ENCODE data around the gene CEP350.

DNA sequence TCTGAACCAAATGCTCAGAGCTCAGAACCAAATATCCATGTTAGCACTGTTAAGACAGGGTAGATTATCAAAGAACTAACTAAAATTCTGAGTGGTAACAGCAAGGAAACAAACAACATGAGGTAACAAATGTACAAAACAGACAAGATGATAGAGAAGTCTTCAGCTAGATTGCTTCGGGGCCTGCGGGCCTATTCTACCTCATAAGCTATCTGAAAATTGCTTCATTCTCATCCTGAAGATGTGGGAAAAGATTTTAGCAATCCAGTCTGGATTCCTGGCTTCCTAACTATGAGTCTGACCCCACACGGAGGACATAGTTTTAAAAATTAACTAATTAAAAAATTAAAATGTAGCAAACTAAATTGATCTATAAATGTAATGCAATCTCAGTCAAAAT is 190.8 kb downstream of the CEP350 start:
- TF ChIP-seq CTCF (conservative IDR thresholded peaks at IDR 0.05; ENCODE audit: low read depth, low read length): no peak
- no peak for TF ChIP-seq EZH2 (IDR thresholded peaks at IDR 0.05; ENCODE audit: borderline replicate concordance, low read depth, low read length, poor library complexity, severe bottlenecking)
